ENCODE results near the gene COA1. TPM values are rescaled to one million over a fixed set of nuclear protein-coding genes. Genes with fewer than 3 reads are reported as not detected.
"Not testable (repeated sequence)": the region's sequence is repeated elsewhere in the genome, so short reads cannot be mapped to it uniquely, and the experiment has no call there.

COA1 gene
- total RNA-seq, 1 experiment from 2014 or later: 135 TPM

DNA sequence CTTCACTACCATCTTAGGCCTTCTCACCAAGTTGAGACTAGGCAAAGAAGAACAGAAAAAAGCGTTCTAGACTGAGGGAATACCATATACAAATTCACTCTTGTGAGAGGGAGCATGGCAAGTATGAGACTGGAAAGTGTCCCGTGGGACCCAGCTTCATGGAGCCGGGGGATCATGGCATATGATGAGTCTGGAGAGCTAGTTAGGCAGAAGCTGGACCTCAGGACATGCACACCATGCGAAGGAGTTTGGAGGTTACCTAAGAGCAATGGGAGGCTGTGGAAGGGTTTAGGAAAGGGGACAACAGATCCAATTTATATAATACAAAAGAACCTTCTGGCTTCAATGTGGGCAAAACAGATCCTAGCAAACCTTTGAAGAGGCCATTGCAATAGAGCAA is 112.3 kb downstream of the COA1 start:
- no peak for DNase-seq (ENCODE audit: low spot score)
- in situ Hi-C loops (cut with HindIII; ENCODE audit: low sequenced_read_pairs): no loop called here

DNA sequence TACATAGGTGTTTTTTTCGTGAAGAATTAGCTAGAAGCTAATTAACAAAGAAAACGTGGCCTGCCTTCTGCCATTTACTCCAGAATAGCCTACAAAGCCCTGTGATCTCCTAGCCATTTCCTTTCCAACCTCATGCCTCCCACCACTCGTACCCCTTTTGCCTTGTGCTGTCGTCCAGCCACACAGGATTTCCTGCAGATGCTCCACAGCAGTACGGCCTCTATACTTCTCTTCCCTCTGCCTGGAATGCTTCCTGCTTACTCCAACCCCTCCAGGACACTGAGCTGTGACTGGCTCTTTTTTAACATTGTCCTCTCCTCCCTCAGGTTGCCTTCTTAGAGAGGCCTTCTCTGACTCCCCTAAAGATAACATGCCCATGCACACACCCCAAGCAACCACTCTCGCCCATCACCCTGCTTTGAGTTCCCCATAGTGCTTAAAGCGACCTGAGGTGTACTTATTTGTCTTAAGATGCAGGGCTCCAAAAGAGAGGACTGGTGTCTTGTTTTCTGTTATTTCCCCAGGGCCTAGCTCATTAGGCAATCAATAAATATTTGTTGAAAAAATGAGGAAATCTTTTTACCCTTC is 113.7 kb downstream of the COA1 start:
- DNase-seq (ENCODE audit: low spot score): no peak
- in situ Hi-C loops (cut with HindIII; ENCODE audit: low sequenced_read_pairs): no loop called here

DNA sequence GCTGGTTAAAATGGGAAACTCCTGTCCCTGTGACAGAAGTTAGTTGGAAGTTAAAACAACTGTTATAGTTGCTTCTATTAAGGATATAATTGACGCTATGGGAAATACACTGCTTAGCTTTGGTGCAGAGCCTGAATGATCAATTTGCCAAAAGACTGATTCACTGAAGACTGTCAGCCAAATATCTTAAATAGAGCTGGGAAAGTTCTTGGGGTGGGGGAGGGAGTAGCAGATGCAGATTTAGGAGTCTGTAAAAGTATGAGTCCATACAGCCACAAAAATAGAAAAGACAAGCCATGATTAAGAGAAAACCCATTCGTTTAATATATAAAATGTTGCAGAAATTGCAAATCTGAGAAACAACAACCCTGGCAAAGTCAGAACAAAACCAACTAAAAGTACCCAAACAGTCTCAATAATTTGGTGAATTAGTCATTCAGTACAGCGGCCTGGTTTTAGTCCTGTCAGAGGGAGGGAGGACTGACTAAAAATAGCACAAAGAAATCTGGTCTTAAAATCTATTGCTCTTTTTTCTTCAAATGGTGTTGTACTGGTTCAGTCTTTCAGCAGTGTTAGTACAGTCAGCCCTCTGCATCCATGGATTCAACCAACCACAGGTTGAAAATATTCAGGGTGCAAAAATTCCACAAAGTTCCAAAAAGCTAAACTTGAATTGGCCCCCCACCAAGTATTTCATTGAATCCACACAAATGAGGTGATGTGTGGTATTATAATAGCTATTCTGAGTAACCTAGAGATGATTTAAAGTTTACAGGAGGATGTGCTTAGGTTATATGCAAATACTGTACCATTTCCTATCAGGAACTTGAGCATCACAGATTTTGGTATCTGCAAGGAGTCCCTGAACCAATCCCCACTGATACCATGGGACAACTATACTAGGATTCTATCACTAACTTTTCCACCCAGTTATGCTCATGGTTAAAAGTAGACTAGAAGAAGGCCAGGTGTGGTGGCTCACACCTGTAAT is 116.4 kb downstream of the COA1 start:
- in situ Hi-C loops (cut with HindIII; ENCODE audit: low sequenced_read_pairs): no loop called here
- DNase-seq (ENCODE audit: low spot score): no peak

DNA sequence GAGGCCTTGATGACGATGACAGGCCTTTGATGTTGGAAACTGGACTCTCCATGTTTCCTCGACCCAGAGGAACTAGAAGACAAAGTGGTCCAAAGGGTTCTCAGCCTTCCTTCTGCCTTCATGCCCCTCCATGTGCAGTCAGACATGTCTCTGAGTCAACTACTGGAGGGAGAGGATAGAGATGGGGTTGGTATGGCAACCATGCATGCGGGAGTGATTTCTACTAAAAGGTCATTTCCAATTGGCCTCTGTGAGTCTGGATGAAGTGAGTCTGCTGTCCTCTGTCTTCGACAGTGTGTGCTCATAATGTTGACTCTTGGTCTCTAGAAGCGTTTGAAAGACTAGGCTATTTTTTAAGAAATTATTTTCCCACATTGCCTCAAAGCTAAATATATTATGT is 117.2 kb downstream of the COA1 start:
- in situ Hi-C loops (cut with HindIII; ENCODE audit: low sequenced_read_pairs): no loop called here
- no peak for DNase-seq (ENCODE audit: low spot score)

DNA sequence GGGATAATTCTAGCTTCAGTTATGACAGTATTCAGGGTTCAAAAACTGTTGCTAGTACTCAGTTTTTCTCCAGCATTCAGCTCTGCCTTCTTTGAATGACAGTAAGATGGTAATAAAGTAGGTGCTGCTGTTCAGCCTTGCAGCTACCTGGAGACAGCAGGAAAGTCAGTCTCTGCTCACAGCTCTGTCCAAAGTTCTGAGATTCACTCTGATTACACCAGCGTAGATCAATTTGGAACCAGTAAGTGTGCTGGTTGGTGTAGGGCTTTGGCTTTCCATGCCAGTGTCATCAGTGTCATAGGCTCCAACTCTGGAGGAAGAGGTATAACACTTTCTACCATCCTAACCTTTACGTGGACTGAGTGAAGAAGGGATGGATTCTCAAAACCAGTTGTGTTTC is 120.2 kb downstream of the COA1 start:
- in situ Hi-C loops (cut with HindIII; ENCODE audit: low sequenced_read_pairs): no loop called here
- no peak for DNase-seq (ENCODE audit: low spot score)

DNA sequence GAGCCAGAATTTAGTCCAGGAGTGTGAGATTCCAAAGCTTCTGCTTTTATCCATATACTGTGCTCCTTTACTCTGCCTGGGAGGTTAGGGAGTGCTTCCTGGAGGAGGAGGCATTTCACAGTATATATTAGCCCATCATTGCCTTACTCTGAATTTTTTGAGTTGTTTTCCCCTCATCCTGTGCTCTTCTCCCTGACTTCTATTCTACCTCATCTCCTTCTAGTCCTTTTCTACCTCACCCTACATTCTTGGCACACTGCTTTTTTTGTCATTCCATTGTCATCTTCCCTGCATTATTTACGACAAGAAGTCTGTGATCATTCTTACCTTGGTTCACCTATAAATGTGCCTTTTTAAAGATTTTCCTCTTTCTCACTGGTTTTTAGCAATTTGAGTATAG is 125.1 kb downstream of the COA1 start:
- in situ Hi-C loops (cut with HindIII; ENCODE audit: low sequenced_read_pairs): no loop called here

DNA sequence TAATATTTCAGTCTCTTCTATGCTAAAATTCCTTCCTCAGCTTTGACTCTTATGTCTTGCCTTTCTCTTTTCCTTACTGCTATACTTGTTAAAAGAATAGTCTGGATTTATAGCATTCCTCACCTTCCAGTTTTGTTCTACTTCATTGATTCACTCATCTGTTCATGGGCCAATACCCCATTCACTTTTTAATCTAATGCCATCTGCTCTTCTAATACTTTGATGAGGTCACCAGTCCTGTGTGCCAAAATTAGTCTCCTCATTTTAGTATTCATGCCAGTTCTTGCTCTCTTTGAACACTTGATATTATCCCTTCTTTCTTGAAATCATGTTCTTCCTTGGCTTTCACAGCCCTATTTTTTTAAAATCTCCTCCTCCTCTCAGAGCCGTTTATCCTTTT is 127.1 kb downstream of the COA1 start:
- in situ Hi-C loops (cut with HindIII; ENCODE audit: low sequenced_read_pairs): no loop called here
- DNase-seq (ENCODE audit: low spot score): peak; percentile 83

More for the DNA sequence above, 125.1 kb downstream of the COA1 start:
- DNase-seq (ENCODE audit: low spot score): no peak

DNA sequence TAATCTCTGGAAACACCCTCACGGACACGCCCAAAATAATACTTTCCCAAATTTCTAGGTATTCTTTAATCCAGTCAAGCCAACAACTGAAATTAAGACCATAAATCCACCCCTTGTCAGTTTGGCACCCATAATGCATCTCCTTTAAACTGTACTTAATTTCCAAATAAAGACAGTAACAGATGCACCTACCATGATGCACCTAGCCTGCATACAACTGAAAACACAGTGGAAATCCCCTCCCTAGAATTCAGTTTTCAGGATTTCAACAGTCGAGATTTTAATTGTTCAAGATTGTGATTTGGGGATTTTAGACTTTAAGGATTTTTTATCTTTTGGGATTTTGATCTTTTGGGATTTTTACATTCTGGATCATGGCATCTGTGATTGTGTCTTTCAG is 129.3 kb downstream of the COA1 start:
- DNase-seq (ENCODE audit: low spot score): no peak
- in situ Hi-C loops (cut with HindIII; ENCODE audit: low sequenced_read_pairs): no loop called here

DNA sequence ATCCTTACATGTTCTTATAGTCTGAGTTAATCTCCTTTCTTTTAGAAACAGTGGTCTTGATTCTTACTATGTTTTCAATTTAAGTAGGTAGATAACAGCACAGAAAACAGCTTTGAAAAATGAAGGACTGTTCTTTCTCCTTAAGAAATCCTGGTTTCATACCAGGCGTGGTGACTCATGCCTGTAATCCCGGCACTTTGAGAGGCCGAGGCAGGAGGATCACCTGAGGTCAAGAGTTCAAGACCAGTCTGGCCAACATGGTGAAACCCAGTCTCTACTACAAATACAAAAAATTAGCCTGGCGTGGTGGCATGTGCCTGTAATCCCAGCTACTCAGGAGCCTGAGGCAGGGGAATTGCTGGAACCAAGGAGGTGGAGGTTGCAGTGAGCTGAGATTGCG is 132.9 kb downstream of the COA1 start:
- DNase-seq (ENCODE audit: low spot score); in situ Hi-C loops (cut with HindIII; ENCODE audit: low sequenced_read_pairs): not testable (repeated sequence)

DNA sequence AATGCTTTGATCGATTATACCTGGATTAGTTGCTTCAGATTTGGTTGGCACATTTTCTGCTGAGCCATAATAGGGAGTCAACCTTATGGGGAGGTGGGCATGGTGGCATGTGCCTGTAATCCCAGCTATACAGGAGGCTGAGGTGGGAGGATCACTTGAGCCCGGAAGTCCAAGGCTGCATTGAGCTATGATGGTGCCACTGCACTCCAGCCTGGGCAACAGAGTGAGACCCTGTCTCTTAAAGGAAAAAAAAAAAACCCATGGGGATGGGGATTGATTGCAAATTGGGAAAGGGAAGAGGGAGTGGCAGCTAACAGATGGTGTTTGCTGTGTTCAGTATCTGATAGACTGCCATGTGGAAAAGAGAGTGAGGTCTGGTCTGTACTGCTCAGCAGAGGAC is 135.3 kb downstream of the COA1 start:
- no peak for DNase-seq (ENCODE audit: low spot score)
- in situ Hi-C loops (cut with HindIII; ENCODE audit: low sequenced_read_pairs): no loop called here

DNA sequence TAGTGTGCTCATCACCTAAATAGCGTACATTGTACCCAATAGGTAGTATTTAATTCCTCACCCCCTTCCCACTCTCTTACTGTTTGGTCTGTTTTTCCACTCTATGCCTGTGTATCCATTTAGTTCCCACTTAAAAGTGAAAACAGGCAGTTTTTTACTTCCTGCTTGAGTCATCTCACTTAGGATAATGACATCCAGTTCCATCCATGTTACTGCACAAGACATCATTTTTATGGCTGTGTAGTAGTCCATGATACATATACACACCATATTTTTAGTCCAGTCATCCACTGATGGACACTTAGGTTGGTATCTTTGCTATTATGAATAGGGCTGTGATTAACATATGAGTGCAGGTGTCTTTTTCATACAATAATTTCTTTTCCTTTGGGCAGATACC is 136.3 kb downstream of the COA1 start:
- in situ Hi-C loops (cut with HindIII; ENCODE audit: low sequenced_read_pairs): no loop called here
- no peak for DNase-seq (ENCODE audit: low spot score)

DNA sequence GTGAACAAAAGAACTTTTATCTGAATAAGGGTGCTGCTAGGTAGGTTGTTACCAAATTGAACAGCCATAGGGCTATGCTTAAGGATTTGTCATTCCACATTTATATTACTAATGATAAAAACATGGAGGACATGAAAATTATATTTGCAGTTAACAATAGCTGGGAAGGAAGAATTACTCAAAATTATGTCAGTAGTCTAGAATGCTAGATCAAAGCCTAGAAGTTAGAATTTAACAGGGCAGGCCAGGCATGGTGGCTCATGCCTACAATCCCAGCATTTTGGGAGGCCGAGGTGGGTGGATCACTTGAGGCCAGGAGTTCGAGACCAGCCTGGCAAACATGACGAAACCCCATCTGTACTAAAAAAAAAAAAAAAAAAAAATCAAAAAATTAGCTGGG is 137.0 kb downstream of the COA1 start:
- in situ Hi-C loops (cut with HindIII; ENCODE audit: low sequenced_read_pairs): no loop called here
- no peak for DNase-seq (ENCODE audit: low spot score)

DNA sequence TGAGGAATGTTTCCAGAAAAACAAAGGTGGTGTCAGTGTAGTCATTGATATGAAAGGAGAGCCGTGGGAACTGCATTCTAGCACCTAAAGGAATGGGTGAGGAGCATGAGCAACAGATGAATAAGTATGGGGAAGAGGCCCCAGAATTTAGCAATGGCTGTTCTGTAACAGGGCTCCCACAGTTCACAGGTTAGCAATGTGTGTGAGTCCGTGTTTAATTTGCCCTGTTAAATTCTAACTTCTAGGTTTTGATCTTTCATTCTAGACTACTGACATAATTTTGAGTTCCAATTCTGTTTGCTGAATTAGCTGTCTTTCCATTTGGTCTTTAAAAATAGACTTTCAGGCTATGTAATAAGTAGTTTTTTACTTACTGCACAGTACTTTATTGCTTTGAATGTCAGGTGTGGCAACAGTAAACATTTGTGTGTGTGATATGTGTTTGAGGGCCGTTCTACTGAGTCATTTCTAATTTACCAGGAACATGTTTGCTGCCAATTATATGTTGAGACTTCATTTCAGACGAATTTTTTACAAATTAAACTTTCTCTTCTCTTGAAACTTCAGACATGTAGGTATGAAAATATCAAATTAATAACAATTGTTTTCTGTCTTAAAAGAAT is 137.7 kb downstream of the COA1 start:
- in situ Hi-C loops (cut with HindIII; ENCODE audit: low sequenced_read_pairs): no loop called here
- no peak for DNase-seq (ENCODE audit: low spot score)

DNA sequence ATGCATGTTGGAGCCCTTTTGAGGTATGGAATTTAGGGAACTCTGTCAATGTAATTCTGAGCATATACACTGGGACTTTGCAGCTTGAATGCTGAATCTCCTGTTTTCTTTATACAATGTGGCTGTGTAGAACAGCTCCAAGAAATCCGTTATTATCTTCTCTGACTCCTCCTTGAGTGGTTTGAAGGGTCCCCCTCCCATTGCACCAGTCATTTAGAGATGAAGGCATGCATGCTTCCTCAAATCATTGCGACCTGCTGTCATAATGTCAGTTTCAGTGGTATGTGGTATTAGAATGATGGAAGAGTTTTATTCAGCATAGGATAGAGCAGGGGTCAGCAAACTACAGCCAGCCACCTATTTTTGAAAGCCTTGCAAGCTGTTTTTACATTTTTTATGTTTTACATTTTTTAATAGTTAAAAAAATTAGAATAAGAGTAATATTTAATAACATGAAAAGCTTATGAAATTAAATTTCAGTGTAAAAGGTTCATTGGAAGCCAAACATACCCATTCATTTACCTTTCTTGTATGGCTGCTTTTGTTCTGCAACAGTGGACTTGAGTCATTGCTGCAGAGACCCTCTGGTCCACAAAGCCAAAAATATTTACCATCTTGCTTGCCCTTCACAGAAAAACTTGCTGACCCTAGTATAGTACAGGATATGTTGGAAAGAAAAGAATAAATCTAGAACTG is 138.3 kb downstream of the COA1 start:
- DNase-seq (ENCODE audit: low spot score): no peak
- in situ Hi-C loops (cut with HindIII; ENCODE audit: low sequenced_read_pairs): no loop called here

DNA sequence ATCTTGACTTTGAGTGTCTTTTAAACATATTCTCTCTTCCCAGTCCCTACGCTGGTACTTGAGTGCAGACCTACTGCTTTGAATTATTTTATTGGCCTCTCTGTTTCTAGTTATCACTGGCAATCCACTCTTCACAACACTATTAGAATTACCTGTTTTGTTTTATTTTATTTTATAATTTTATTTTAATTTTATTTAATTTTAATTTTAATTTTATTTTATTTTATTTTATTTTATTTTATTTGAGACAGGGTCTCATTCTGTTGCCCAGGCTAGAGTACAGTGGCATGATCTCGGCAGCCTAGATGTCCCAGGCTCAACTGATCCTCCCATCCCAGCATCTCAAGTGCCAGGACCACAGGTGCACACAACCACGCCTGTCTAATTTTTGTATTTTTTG is 139.6 kb downstream of the COA1 start:
- in situ Hi-C loops (cut with HindIII; ENCODE audit: low sequenced_read_pairs): no loop called here
- no peak for DNase-seq (ENCODE audit: low spot score)

Other genes with a start within 250 kb of the COA1 start
- 146 and 170 TPM in 2 replicates for gene STK17A, start 146.4 kb downstream of the COA1 start, total RNA-seq (2014; rRNA removed; shearing (Covaris generic))
- gene BLVRA, start 29.2 kb upstream of the COA1 start, total RNA-seq (2014; rRNA removed; shearing (Covaris generic)): 145 and 190 TPM in 2 replicates
- 143 and 192 TPM in 2 replicates for gene MRPS24, start 140.0 kb upstream of the COA1 start, total RNA-seq (2014; rRNA removed; shearing (Covaris generic))
- gene URGCP, start 177.1 kb upstream of the COA1 start, total RNA-seq (2014; rRNA removed; shearing (Covaris generic)): 30.9 and 39.4 TPM in 2 replicates
- 7.0 and 14.7 TPM in 2 replicates for gene UBE2D4, start 196.9 kb upstream of the COA1 start, total RNA-seq (2014; rRNA removed; shearing (Covaris generic))

Data from G401 (cell line).